ENCODE results near the gene TXLNG. TPM values are rescaled to one million over a fixed set of nuclear protein-coding genes. Genes with fewer than 3 reads are reported as not detected.

Gene TXLNG
- polyA plus RNA-seq, 1 of the 3 experiments (the other 2 are of a cell fraction), result 12.1 TPM

- no peak overlapping the region for H2AFZ ChIP-seq (ENCODE audit: low read depth)
- no peak for DNase-seq
- H3K9ac ChIP-seq, result peak overlapping the region; percentile 79
- no peaks in the 10 kb centered on the region for H3K9me3 ChIP-seq
- peak overlapping the region in 1 of 2 experiments; percentile 67; a peak in 1 of 4 replicates for H3K27ac ChIP-seq (ENCODE audit: low read depth in 2 of 2, low read length in 1 of 2)
- H3K9me2 ChIP-seq, result no peaks in the 10 kb centered on the region
- H3K4me1 ChIP-seq (ENCODE audit: control insufficient read depth in 1 of 2, insufficient read depth in 2 of 2, low read depth in 1 of 2, low read length in 1 of 2), result peaks cover 7 to 11% of the 10 kb centered on the region in 2 experiments; a peak in 3 of 4 replicates
- H3K27me3 ChIP-seq (ENCODE audit: insufficient read depth), result peaks cover 8% of the 10 kb centered on the region; the same call in 1 of the 2 replicates
- H3K4me2 ChIP-seq, result peak overlapping the region; percentile 85
- H3K79me2 ChIP-seq (ENCODE audit: insufficient read depth), result peaks cover 57% of the 10 kb centered on the region
- peak overlapping the region; percentile 82 to 88 for H3K4me3 ChIP-seq (ENCODE audit: low read depth in 2 of 2, low read length in 1 of 2)
- 18% methylated on average over 7 of the region's 7 CpGs for WGBS (ENCODE audit: low lambda C conversion rate)
- H4K20me1 ChIP-seq (ENCODE audit: insufficient read depth), result peaks cover 51% of the 10 kb centered on the region
- peaks cover 6% of the 10 kb centered on the region for H3F3A ChIP-seq (replicated peaks; ENCODE audit: insufficient read depth)
- H3K36me3 ChIP-seq (replicated peaks in 1 of 2; ENCODE audit: control insufficient read depth in 1 of 2, insufficient read depth in 2 of 2, low read length in 1 of 2), result peaks cover 3 to 23% of the 10 kb centered on the region in 2 experiments
- ChIA-PET CTCF (interaction anchor here (0.7 to 3.5 kb wide), 5 partner anchors 14 to 766 kb away, joined by 3 to 10 read pairs (median 3); no protein-coding TSS in a partner anchor), POLR2A (interaction anchor here (0.6 kb wide), 1 partner anchor 925 kb away, joined by 4 read pairs; no protein-coding TSS in a partner anchor)
- TF ChIP-seq MEF2A (IDR thresholded peaks at IDR 0.05; ENCODE audit: borderline replicate concordance, low read depth), result no peak
- TF ChIP-seq, protein P1, sequence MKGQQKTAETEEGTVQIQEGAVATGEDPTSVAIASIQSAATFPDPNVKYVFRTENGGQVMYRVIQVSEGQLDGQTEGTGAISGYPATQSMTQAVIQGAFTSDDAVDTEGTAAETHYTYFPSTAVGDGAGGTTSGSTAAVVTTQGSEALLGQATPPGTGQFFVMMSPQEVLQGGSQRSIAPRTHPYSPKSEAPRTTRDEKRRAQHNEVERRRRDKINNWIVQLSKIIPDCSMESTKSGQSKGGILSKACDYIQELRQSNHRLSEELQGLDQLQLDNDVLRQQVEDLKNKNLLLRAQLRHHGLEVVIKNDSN (IDR thresholded peaks at IDR 0.05; ENCODE audit: borderline replicate concordance, low read depth), result no peak
- TF ChIP-seq, protein P2, sequence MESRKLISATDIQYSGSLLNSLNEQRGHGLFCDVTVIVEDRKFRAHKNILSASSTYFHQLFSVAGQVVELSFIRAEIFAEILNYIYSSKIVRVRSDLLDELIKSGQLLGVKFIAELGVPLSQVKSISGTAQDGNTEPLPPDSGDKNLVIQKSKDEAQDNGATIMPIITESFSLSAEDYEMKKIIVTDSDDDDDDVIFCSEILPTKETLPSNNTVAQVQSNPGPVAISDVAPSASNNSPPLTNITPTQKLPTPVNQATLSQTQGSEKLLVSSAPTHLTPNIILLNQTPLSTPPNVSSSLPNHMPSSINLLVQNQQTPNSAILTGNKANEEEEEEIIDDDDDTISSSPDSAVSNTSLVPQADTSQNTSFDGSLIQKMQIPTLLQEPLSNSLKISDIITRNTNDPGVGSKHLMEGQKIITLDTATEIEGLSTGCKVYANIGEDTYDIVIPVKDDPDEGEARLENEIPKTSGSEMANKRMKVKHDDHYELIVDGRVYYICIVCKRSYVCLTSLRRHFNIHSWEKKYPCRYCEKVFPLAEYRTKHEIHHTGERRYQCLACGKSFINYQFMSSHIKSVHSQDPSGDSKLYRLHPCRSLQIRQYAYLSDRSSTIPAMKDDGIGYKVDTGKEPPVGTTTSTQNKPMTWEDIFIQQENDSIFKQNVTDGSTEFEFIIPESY (IDR thresholded peaks at IDR 0.05; ENCODE audit: borderline replicate concordance, low read depth), result no peak
Measured at GRCh38 chrX:16868920-16869319, 82.7 kb downstream of the TXLNG start.

- ChIA-PET CTCF (interaction anchor here (0.8 to 1.6 kb wide), 3 partner anchors 13 to 43 kb away, joined by 3 to 4 read pairs (median 4); no protein-coding TSS in a partner anchor), POLR2A (interaction anchor here (0.6 kb wide), 1 partner anchor 925 kb away, joined by 4 read pairs; no protein-coding TSS in a partner anchor)
- 2% methylated on average over 17 of the region's 92 CpGs for WGBS (ENCODE audit: low lambda C conversion rate)
- peak; percentile 77 for DNase-seq
- no peak for TF ChIP-seq GABPA (IDR thresholded peaks at IDR 0.05; ENCODE audit: low read depth)
- TF ChIP-seq NRF1 (IDR thresholded peaks at IDR 0.05; ENCODE audit: low read depth, low read length), result peak; percentile 50
- peak; percentile 52; the same call in 1 of the 2 replicates for TF ChIP-seq MAX (IDR thresholded peaks at IDR 0.05; ENCODE audit: low read depth)
- Histone ChIP-seq H3F3A (replicated peaks; ENCODE audit: insufficient read depth) (peaks cover 6% of the 10 kb centered on the region), H3K9me3 (no peaks in the 10 kb centered on the region), H3K36me3 (replicated peaks in 1 of 2; ENCODE audit: control insufficient read depth in 1 of 2, insufficient read depth in 2 of 2, low read length in 1 of 2) (peaks cover 3 to 23% of the 10 kb centered on the region in 2 experiments), H3K9ac (peak overlapping the region; percentile 97), H3K79me2 (ENCODE audit: insufficient read depth) (peaks cover 51% of the 10 kb centered on the region), H2AFZ (ENCODE audit: low read depth) (0 out of 2 replicates have a peak overlapping the region, but pooled peaks have one; percentile 8), H4K20me1 (ENCODE audit: insufficient read depth) (peaks cover 45% of the 10 kb centered on the region), H3K27ac (ENCODE audit: low read depth in 2 of 2, low read length in 1 of 2) (peak overlapping the region; percentile 91 to 97), H3K4me3 (ENCODE audit: low read depth in 2 of 2, low read length in 1 of 2) (peak overlapping the region; percentile 82 to 88), H3K27me3 (ENCODE audit: insufficient read depth) (peaks cover 8% of the 10 kb centered on the region; the same call in 1 of the 2 replicates), H3K9me2 (no peaks in the 10 kb centered on the region), H3K4me1 (ENCODE audit: control insufficient read depth in 1 of 2, insufficient read depth in 2 of 2, low read depth in 1 of 2, low read length in 1 of 2) (peaks cover 7 to 11% of the 10 kb centered on the region in 2 experiments; a peak in 3 of 4 replicates), H3K4me2 (peak overlapping the region; percentile 85)
Measured at GRCh38 chrX:16869393-16870094, 83.3 kb downstream of the TXLNG start.
